DOHH2 (cell line): ENCODE results near the gene SHISAL1.

Source experiments
- H3F3A ChIP-seq: fragments of 200-600 bp; sonication (generic), shearing (Covaris generic); 2 replicates; pipeline ENCODE4 v1.6.0; 2016; ENCODE audit warnings: antibody characterized with exemption, mild to moderate bottlenecking; ENCODE audit not compliant: control insufficient read depth, insufficient read depth
- H3K27ac ChIP-seq: fragments of 200-600 bp; sonication (generic); 2 replicates; pipeline ENCODE4 v1.5.1; 2014; ENCODE audit warnings: low read depth, mild to moderate bottlenecking, low read length, moderate library complexity
- H3K27me3 ChIP-seq: fragments of 200-600 bp; sonication (generic); 2 replicates; pipeline ENCODE4 v1.6.1; 2014; ENCODE audit warnings: mild to moderate bottlenecking, low read length, mixed read lengths; ENCODE audit not compliant: control insufficient read depth
- H3K36me3 ChIP-seq: fragments of 200-600 bp; sonication (generic); 2 replicates; pipeline ENCODE4 v1.6.1; 2014; ENCODE audit warnings: mild to moderate bottlenecking, low read length, moderate library complexity, mixed read lengths; ENCODE audit not compliant: control insufficient read depth
- H3K4me1 ChIP-seq: fragments of 200-600 bp; sonication (generic); 2 replicates; pipeline ENCODE4 v1.6.1; 2014; ENCODE audit warnings: mild to moderate bottlenecking, low read length, mixed read lengths; ENCODE audit not compliant: control insufficient read depth
- H3K4me2 ChIP-seq: fragments of 200-600 bp; sonication (generic); 2 replicates; pipeline ENCODE4 v1.6.0; 2014; ENCODE audit warnings: mild to moderate bottlenecking, low read length, moderate library complexity
- H3K4me3 ChIP-seq: fragments of 200-600 bp; sonication (generic); 2 replicates; pipeline ENCODE4 v1.5.1; 2014; ENCODE audit warnings: mild to moderate bottlenecking, low read length, mixed read lengths
- H3K79me2 ChIP-seq: fragments of 200-600 bp; sonication (generic); 2 replicates; pipeline ENCODE4 v1.6.1; 2014; ENCODE audit warnings: mild to moderate bottlenecking, low read length, mixed read lengths; ENCODE audit not compliant: control insufficient read depth
- H3K9me2 ChIP-seq: fragments of 200-600 bp; sonication (generic); replicated peaks from 2 replicates; pipeline ENCODE4 v1.6.1; 2014; ENCODE audit warnings: mild to moderate bottlenecking, low read length, mixed read lengths; ENCODE audit not compliant: control insufficient read depth
- H3K9me3 ChIP-seq: fragments of 200-600 bp; sonication (generic); 2 replicates; pipeline ENCODE4 v1.6.1; 2014; ENCODE audit warnings: antibody characterized with exemption, low read length, mixed read lengths; ENCODE audit not compliant: control insufficient read depth, insufficient read depth
- H4K20me1 ChIP-seq: fragments of 200-600 bp; sonication (generic); 2 replicates; pipeline ENCODE4 v1.6.0; 2014; ENCODE audit warnings: low read depth, mild to moderate bottlenecking, antibody characterized with exemption, low read length, moderate library complexity; ENCODE audit not compliant: control insufficient read depth, insufficient read depth
- EZH2phosphoT487 ChIP-seq: fragments of 200-600 bp; sonication (generic); IDR thresholded peaks from 2 replicates; pipeline ENCODE4 v1.6.1; 2017; ENCODE audit warnings: borderline replicate concordance, mild to moderate bottlenecking, antibody characterized with exemption, low read length, moderate library complexity, mixed read lengths
- TF ChIP-seq, protein P1 (sequence below): fragments of 200-600 bp; sonication (generic); IDR thresholded peaks from one replicate; pipeline ENCODE4 v1.5.1; 2014; ENCODE audit warnings: antibody characterized with exemption, mild to moderate bottlenecking, low read depth, low read length; ENCODE audit not compliant: poor library complexity, severe bottlenecking

SHISAL1 gene

GRCh38 chr22:44196241-44196640 is 116.5 kb downstream of the SHISAL1 start:
- H3K79me2 ChIP-seq = no peaks in the 10 kb centered on the region
- peaks cover 38% of the 10 kb centered on the region for H3K4me1 ChIP-seq
- TF ChIP-seq, protein P1, sequence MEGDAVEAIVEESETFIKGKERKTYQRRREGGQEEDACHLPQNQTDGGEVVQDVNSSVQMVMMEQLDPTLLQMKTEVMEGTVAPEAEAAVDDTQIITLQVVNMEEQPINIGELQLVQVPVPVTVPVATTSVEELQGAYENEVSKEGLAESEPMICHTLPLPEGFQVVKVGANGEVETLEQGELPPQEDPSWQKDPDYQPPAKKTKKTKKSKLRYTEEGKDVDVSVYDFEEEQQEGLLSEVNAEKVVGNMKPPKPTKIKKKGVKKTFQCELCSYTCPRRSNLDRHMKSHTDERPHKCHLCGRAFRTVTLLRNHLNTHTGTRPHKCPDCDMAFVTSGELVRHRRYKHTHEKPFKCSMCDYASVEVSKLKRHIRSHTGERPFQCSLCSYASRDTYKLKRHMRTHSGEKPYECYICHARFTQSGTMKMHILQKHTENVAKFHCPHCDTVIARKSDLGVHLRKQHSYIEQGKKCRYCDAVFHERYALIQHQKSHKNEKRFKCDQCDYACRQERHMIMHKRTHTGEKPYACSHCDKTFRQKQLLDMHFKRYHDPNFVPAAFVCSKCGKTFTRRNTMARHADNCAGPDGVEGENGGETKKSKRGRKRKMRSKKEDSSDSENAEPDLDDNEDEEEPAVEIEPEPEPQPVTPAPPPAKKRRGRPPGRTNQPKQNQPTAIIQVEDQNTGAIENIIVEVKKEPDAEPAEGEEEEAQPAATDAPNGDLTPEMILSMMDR = no peak
- no peak for TF ChIP-seq EZH2phosphoT487
- no peak overlapping the region for H3K27ac ChIP-seq
- no peak overlapping the region for H3K4me2 ChIP-seq
- no peak overlapping the region for H3K4me3 ChIP-seq
- no peaks in the 10 kb centered on the region for H3K9me3 ChIP-seq
- H3K36me3 ChIP-seq = no peaks in the 10 kb centered on the region
- no peaks in the 10 kb centered on the region for H3K9me2 ChIP-seq
- H3K27me3 ChIP-seq = peaks cover 3% of the 10 kb centered on the region; the same call in 1 of the 2 replicates
- no peaks in the 10 kb centered on the region for H4K20me1 ChIP-seq
- H3F3A ChIP-seq = no peaks in the 10 kb centered on the region

- no peaks in the 10 kb centered on the region for H3K79me2 ChIP-seq
- H3F3A ChIP-seq = no peaks in the 10 kb centered on the region
- H3K4me3 ChIP-seq = no peak overlapping the region
- no peaks in the 10 kb centered on the region for H3K9me2 ChIP-seq
- TF ChIP-seq EZH2phosphoT487 = no peak
- TF ChIP-seq, protein P1 = no peak
- no peak overlapping the region for H3K27ac ChIP-seq
- H3K27me3 ChIP-seq = peaks cover 7% of the 10 kb centered on the region; the same call in 1 of the 2 replicates
- H3K9me3 ChIP-seq = no peaks in the 10 kb centered on the region
- no peaks in the 10 kb centered on the region for H3K36me3 ChIP-seq
- peaks cover 47% of the 10 kb centered on the region for H3K4me1 ChIP-seq
- no peaks in the 10 kb centered on the region for H4K20me1 ChIP-seq
- H3K4me2 ChIP-seq = peak overlapping the region; percentile 33
These were observed 117.4 kb downstream of the SHISAL1 start for GRCh38 chr22:44195189-44195871.

DNA sequence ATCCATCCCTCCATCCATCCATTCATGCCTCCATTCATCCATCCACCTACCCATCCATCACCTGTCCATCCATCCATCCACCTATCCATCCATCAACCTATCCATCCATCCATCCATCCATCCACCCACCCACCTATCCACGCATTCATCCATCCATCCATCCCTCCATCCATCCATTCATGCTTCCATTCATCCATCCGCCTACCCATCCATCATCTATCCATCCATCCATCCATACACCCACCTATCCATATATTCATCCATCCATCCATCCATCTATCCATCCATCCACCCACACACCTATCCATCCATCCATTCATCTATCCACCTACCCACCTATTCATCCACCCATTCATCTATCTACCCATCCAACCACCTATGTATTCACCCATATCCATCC is 118.2 kb downstream of the SHISAL1 start:
- no peak overlapping the region for H3K27ac ChIP-seq
- peak overlapping the region; percentile 33; the same call in 1 of the 2 replicates for H3K4me2 ChIP-seq
- H3K4me1 ChIP-seq = peaks cover 48% of the 10 kb centered on the region
- H4K20me1 ChIP-seq = no peaks in the 10 kb centered on the region
- H3K36me3 ChIP-seq = no peaks in the 10 kb centered on the region
- H3K9me3 ChIP-seq = no peaks in the 10 kb centered on the region
- no peaks in the 10 kb centered on the region for H3F3A ChIP-seq
- no peaks in the 10 kb centered on the region for H3K79me2 ChIP-seq
- no peaks in the 10 kb centered on the region for H3K9me2 ChIP-seq
- peaks cover 9% of the 10 kb centered on the region; the same call in 1 of the 2 replicates for H3K27me3 ChIP-seq
- no peak overlapping the region for H3K4me3 ChIP-seq
- TF ChIP-seq EZH2phosphoT487 = no peak
- TF ChIP-seq, protein P1 = no peak
